Measurements from ENCODE around the gene COPB1.

COPB1 gene

DNA sequence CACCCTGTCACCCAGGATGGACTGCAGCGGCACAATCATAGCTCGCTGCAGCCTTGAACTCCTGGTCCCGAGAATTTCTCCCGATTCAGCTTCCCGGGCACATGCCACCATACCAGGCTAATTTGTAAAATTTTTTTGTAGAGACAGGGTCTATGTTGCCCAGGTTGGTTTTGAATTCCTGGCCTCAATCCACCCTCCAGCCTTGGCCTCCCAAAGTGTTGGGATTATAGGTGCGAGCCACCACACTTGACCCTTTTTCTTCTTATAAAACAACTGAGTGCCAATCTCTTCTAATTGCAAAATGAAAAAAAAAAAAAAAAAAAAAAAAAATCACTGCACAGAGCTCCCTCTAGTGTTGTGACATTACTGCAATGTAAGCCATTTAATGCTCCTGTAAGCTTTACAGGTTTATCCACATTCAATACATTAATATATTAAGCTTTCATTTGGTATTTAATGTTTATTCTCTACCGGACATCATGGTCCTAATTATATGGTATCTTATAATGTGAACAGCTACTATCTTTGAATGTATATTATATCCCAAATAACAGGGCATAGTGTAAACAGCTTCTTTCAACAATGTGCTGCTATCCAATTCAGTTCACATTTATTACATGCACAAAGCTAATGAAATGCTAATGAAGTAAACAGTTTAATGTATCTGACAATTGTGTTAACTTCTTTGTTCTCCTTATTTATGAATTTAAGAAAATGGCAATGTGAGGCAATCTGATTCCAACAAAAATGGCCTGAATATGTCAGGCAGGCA lies 44.6 kb downstream of the COPB1 start:
- TF ChIP-seq, protein P1, sequence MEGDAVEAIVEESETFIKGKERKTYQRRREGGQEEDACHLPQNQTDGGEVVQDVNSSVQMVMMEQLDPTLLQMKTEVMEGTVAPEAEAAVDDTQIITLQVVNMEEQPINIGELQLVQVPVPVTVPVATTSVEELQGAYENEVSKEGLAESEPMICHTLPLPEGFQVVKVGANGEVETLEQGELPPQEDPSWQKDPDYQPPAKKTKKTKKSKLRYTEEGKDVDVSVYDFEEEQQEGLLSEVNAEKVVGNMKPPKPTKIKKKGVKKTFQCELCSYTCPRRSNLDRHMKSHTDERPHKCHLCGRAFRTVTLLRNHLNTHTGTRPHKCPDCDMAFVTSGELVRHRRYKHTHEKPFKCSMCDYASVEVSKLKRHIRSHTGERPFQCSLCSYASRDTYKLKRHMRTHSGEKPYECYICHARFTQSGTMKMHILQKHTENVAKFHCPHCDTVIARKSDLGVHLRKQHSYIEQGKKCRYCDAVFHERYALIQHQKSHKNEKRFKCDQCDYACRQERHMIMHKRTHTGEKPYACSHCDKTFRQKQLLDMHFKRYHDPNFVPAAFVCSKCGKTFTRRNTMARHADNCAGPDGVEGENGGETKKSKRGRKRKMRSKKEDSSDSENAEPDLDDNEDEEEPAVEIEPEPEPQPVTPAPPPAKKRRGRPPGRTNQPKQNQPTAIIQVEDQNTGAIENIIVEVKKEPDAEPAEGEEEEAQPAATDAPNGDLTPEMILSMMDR (IDR thresholded peaks at IDR 0.05; ENCODE audit: low read depth, low read length, missing control alignments) = peak; percentile 56
- H3K4me3 ChIP-seq (replicated peaks; ENCODE audit: low read depth, low read length) = no peak overlapping the region
- no peak for DNase-seq (ENCODE audit: extremely low read depth, low read depth)

DNA sequence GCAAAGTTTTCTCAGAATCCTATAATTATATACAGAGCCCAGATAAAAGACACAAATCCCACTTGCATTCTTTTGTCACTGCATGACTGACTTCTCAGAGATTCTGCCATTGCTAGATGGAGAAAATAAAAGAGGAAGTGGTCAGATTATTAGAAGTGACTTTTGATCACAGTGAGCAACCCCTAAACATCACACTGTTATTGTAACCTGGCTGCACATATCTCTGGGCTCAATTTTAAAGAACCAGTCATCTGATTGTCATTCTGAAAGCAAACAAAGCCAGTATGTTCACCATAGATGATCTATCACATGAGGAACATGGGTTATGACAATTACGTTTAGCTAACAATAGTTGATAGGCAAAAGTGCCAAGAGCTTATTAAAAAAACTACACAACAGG lies 47.8 kb downstream of the COPB1 start:
- TF ChIP-seq, protein P1 (IDR thresholded peaks at IDR 0.05; ENCODE audit: low read depth, low read length, missing control alignments) = no peak
- DNase-seq (ENCODE audit: extremely low read depth, low read depth) = no peak
- H3K4me3 ChIP-seq (replicated peaks; ENCODE audit: low read depth, low read length) = no peak overlapping the region

DNA sequence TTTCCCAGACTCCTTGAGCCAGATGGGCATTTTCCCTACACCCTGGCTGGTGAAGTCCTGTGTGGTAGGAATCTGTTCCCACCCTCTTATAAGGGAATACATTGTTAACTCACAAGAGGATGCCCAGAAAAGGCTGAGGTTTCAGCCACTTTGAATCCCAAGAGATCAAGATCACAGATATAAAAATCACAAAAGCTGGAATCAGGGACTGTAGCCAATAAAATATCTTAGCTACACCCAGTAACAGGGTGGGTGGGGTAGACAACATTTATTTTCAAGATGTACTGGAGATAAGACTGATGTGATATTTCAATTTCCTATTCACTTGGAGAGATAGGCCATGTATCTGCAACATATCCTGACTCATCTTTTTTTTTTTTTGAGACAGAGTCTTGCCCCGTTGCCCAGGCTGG lies 50.3 kb downstream of the COPB1 start:
- DNase-seq (ENCODE audit: extremely low read depth, low read depth) = no peak
- no peak overlapping the region for H3K4me3 ChIP-seq (replicated peaks; ENCODE audit: low read depth, low read length)
- TF ChIP-seq, protein P1 (IDR thresholded peaks at IDR 0.05; ENCODE audit: low read depth, low read length, missing control alignments) = no peak

DNA sequence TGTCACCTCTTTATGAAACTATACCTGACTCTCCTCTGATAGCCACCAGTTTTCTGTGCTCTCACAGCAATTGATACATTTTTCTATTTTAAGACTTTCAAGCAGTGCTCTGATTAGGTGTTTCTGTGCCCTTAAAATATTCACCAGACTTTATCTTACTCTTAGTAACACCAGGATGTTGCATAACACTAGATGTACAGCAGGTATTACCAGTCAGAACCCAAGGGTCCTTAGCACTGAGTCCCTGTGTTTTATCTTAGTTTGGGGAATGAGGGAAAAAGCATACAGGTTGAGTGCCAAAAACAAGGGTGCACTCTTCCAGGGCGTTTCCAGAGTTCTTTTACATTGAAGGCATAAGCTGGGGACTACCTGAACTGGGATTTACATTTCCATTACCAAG lies 51.4 kb downstream of the COPB1 start:
- no peak overlapping the region for H3K4me3 ChIP-seq (replicated peaks; ENCODE audit: low read depth, low read length)
- TF ChIP-seq, protein P1 (IDR thresholded peaks at IDR 0.05; ENCODE audit: low read depth, low read length, missing control alignments) = no peak

DNA sequence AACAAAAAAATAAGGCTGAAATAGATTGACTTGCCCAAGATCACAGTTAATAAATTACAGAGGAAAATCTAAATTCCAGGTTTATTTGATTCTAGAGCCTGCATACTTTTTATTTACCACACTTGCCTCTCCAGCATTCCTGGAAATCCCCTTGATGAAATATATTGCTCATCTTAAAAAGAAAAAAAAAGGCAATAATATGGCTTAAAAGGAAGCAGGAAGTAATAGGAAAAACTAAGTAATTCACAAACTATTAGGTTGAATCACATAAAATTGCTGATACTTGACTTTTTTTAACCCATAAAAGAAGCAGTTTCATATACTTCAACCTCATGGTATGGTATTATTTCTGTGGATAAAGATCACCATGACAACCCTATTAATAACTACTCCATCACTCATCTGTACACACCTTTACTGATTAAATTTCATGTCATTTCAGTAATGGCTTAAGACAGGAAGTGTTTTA lies 52.9 kb downstream of the COPB1 start:
- TF ChIP-seq, protein P1 (IDR thresholded peaks at IDR 0.05; ENCODE audit: low read depth, low read length, missing control alignments) = no peak
- no peak overlapping the region for H3K4me3 ChIP-seq (replicated peaks; ENCODE audit: low read depth, low read length)
- no peak for DNase-seq (ENCODE audit: extremely low read depth, low read depth)

More for the DNA sequence above, 51.4 kb downstream of the COPB1 start:
- no peak for DNase-seq (ENCODE audit: extremely low read depth, low read depth)

DNA sequence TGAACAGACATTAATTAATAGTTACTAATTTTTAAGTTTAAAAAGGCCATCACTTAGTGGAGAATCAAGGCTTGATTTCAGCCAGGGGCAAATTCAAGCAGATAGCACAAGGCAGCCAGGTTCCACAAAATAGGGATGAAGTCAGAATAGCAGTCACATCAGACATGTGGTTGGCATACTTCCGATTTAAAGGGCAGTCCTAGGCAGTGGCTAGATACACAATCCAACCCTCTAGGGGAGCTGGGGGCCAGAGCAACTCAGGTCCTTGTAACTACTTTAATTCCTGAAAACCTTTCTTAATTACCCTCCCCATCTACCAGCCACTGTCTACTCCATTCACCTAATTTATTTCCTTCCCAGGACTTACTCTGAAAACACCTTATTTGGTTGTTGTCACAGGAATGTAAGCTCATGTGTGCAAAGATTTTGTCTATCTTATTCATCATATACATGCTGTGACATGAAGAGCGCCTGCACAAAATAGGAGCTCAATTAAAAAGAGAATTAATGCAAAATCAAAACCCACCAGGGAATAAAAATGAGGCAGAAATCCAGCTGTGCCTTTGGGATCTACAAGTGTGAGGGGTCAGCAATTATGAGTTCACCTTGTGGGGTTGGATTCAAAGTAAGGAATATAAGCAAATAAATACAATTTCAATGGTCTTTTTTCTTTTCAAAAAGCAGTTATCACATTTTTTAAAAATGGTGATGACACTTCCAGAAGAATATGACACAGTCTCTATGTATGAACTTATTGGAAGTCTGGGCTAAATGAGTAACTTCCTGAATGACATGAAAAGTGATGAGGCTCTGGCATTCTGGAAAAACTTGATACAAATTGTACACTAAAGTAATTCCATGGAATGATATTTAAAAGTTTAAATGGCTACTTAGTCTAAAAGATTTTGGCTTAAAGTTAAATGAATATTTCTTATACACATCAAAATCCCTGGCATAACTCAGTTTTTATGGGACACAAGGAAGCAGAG lies 53.8 kb downstream of the COPB1 start:
- no peak for DNase-seq (ENCODE audit: extremely low read depth, low read depth)
- no peak overlapping the region for H3K4me3 ChIP-seq (replicated peaks; ENCODE audit: low read depth, low read length)
- TF ChIP-seq, protein P1 (IDR thresholded peaks at IDR 0.05; ENCODE audit: low read depth, low read length, missing control alignments) = no peak

Measured in HFF-Myc (cell line).